NCI-H524 (cell line): ENCODE results near the gene PTX4.
"Not testable (repeated sequence)": the region's sequence is repeated elsewhere in the genome, so short reads cannot be mapped to it uniquely, and the experiment has no call there.

Experiments used
- DNase-seq, 2 experiments: peaks; one replicate each; lab custom pipeline; 2025; lab: John Stamatoyannopoulos, UW

The PTX4 gene

GRCh38 chr16:1443980-1444729 lies 44.6 kb downstream of the PTX4 start, which contains the start of gene CCDC154:
Gene CCDC154 (minus strand): TSS chr16:1444556. CDS start chr16:1444322, 234 bp downstream.
- DNase-seq = no peak

- DNase-seq = peak in 1 of 2 experiments; percentile 14
Measured at GRCh38 chr16:1443403-1443973, 45.3 kb downstream of the PTX4 start.

GRCh38 chr16:1442697-1443096 lies 46.0 kb downstream of the PTX4 start:
- no peak for DNase-seq

GRCh38 chr16:1441391-1441829 lies 47.3 kb downstream of the PTX4 start:
- DNase-seq = no peak

- DNase-seq = not testable (repeated sequence)
Measured at GRCh38 chr16:1439699-1440074, 49.1 kb downstream of the PTX4 start.

- peak in 1 of 2 experiments; percentile 25 for DNase-seq
Measured at GRCh38 chr16:1439058-1439698, 49.6 kb downstream of the PTX4 start.

- no peak for DNase-seq
Measured at GRCh38 chr16:1438229-1439057, 50.3 kb downstream of the PTX4 start.

GRCh38 chr16:1437606-1438005 lies 51.1 kb downstream of the PTX4 start:
- DNase-seq = peak in 1 of 2 experiments; percentile 56

- DNase-seq = no peak
Measured at GRCh38 chr16:1436731-1437355, 51.9 kb downstream of the PTX4 start.

- DNase-seq = peak in 1 of 2 experiments; percentile 18
Measured at GRCh38 chr16:1435921-1436697, 52.6 kb downstream of the PTX4 start.
